Glomerular visceral epithelial cell (primary cell): ENCODE measurements around the gene HSPB6.

Experiments
- DNase-seq: peaks from one replicate; pipeline ENCODE4 v3.0.0-alpha.2; 2016; ENCODE audit errors: extremely low spot score

HSPB6 gene

DNA sequence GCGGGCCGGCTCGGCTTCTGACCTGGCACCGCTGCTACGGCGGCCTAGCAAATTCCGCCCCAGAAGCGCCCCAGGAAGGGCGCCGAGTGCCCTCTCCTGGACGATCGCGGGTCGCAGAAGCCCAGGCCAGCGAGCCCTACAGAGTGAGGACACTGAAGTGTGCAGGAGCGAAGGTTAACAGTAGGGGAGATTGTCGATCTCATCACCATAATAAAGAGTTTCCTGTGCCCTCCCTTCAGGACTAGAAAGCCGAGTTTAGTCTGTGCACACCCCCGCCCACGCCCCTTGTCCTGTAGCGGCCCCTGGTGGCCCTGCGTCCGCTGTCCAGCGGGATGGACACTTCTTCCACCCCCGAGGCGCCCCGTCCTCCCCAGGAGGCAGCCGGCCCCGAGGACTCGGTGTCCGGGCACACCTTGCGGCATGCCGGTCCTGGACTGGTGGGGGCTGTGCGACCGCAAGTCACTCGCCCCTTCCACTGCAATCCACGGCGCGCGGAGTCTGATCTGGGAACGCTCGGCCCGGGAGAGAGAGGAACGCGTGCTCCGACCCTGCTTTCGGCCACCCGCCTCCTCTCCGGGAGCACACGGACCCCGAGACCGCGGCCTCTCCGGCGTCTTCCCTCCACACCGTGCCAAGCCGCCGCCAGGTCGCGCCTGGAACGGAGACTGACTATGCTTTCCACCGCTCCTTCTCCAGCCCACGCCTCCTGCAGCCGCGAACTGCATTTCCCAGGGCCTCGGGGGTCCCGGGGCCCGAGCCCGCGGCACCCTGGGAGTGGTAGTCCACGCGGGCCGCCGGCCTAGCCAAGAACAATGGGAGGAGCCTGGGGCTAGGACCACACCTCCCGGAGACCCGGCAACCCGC is 39.8 kb downstream of the HSPB6 start:
- peak; percentile 86 for DNase-seq

DNA sequence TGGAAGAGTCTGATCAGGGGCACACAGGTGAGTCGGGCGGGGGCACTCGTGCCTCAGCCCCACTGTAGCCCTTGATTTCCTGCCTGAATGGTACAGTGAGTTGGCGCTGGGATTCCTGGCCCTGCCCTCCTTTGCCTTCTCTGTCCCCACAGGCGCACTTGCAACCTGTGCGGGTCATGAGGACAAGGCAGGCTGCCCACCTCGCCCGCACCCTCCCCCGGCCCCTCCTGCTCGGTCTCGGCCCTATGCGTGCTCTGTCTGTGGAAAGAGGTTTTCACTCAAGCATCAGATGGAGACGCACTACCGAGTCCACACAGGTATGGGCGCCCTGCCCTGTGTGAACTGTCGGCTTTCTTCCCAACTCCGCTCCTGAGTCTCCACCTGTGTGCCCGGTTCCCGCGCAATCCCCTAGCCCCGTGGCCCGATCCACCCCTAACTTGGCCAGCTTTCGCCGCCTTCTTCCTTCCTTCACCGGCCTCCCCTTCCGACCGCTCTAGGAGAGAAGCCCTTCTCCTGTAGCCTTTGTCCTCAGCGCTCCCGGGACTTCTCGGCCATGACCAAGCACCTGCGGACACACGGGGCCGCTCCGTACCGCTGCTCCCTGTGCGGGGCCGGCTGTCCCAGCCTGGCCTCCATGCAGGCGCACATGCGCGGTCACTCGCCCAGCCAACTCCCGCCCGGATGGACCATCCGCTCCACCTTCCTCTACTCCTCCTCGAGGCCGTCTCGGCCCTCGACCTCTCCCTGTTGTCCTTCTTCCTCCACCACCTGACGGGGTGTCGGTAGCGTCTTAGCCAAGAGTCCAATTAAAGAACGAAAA is 40.6 kb downstream of the HSPB6 start:
- DNase-seq: no peak

DNA sequence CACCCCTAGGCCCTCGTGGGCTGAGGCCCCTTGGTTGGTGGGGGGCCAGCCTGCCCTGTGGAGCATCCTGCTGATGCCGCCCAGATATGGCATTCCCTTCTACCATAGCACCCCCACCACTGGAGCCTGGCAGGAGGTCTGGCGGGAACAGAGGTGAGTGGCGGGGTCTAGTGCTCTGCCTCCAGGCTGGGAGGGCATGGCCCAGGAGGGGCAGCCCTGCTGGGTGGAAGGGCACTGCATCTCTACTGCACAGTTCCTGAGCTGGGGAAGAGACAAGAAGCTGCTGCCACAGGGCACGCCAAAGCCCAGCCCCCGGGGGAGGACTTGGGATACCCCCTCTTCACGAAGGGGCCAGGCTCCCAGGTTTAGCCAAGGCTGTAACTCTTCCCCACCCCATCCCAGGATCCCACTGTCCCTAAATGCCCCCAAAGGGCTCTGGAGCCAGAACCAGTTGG is 41.4 kb downstream of the HSPB6 start:
- DNase-seq: no peak

DNA sequence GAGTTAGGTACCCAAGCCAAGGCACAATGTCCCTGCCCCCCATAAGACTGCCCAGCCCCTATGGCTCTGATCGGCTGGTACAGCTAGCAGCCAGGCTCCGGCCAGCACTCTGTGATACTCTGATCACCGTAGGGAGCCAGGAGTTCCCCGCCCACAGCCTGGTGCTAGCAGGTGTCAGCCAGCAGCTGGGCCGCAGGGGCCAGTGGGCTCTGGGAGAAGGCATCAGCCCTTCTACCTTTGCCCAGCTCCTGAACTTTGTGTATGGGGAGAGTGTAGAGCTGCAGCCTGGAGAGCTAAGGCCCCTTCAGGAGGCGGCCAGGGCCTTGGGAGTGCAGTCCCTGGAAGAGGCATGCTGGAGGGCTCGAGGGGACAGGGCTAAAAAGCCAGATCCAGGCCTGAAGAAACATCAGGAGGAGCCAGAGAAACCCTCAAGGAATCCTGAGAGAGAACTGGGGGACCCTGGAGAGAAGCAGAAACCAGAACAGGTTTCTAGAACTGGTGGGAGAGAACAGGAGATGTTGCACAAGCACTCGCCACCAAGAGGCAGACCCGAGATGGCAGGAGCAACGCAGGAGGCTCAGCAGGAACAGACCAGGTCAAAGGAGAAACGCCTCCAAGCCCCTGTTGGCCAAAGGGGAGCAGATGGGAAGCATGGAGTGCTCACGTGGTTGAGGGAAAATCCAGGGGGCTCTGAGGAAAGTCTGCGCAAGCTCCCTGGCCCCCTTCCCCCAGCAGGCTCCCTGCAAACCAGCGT is 42.1 kb downstream of the HSPB6 start:
- no peak for DNase-seq

DNA sequence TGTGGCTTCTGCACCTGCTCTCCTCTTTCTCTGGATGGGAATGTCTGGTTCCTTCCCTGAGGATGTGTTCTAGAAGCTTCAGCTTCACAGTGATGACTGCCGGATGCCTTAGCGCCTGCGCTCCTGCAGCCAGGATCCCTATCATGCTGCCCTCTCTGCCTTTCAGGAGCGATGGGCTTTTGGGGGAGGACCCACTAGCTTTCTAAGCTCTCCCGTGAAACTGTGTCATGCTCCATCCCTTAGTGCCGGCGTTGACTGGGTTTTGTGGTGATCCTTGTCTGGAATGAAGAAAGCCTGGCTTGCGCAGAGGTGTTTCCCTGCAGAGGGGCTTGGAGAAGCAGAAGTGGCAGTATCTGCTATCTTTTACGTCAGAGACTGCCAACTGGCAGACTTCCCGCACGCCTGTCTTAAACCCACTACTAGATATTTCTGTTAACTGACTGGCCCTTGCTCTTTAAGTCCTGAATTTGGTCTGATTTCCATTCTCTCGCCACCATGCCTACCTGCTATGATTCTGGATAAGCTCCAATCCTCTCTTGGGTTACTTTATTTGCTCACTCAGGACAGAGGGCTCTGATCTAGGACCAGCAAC is 42.8 kb downstream of the HSPB6 start:
- no peak for DNase-seq

DNA sequence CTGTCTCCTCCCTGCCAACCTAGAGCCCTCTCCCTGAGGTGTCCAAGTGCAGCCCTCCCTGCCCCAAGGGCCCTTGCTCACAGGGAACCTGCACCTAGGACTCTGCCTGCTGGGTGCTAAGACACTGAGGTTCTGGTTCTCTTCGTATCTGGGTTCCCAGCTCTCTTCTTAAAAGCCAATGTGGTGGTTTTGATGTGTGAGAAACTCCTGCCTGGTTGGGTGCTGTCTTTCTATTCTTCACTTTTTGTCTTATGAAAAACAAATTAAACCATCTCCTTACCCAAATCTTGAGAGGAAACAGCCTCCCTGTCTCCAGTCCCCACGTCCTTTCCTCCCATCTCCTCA is 43.4 kb downstream of the HSPB6 start:
- no peak for DNase-seq

DNA sequence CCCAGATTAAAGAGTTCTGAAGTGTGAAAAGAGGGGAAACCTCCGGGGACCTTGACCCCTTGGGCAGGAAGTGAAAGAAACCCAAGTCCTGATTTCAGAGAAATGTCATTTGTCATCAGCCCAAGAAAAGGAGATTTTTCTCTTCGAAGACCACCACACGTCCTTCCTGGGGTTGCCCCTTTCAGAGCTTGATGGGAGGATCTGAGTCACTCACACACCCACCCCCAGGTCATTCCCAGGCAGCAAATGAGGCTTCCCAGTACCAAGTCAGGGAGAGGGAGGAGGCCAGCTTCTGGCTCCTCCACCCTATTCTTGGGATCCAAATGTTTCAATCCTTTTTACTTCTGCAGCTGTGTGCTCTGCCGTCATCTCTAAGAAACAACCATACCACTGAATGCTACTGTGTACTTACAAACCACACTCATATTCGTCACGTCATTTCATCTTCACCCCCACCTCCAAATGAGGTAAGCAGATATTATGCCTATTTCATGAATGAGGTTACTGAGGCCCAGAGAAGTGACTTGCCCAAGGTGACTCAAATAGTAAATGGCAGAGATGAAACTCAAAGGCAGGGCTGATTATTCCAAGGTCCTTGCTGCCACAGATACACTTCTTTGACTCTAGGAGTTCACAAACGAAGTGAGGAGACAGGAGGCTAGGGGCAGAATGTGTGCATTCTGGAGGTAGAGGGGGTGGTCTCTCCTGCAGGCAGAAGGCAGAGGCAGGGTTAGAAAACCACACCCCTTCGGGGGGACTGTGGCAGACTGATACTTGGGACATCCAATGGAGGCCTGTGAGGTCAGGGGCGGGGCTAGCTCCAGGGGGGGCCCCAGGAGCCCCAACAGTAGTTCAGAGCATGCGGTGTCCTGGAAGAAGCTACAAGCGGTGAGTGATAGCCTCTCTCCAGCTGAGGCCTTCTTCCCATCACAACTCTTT is 44.0 kb downstream of the HSPB6 start:
- no peak for DNase-seq

DNA sequence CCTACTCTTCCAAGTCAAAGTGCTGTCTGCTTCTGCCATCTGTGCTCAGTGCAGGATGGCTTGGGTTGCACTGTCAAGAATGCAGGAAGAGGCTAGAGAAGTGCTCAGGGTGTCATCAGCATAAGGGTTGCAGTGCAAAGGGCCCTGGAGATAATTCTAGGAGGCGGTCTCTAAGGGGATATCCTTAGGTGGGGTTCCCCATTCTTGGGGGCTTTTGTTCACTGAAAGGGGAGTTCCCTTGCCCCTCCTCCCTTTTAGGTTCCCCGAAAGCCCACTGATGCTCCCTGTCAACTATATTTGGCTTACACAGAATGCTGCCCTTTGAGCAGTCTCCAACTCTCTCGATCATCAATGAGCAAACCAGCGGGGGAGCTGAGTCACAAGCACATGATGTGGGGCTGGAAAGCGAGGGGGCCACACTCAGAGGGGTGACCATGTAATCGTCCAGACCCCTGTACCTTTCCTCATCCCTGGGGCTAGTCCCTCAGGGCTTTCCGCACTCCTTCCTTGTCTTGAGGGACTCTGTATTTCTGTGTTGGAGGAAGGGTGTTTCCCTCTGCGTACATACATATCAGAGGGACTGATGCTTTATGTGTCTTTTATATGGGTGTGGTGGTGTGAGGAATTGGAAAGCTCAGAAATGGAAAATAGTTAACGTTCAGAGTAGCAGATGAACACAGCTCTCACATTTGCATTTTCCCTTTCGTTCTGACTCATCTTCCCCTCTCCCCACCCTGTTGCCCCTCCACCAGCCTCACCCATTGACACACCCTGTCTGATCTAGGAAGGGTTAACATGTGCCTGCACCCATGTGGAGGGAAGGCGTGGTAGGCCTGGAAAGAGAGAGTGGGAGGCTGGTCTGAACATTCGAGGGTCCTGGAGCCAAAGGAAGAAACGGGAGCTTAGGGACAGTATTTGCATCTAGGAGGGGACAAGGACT is 45.8 kb downstream of the HSPB6 start:
- no peak for DNase-seq

DNA sequence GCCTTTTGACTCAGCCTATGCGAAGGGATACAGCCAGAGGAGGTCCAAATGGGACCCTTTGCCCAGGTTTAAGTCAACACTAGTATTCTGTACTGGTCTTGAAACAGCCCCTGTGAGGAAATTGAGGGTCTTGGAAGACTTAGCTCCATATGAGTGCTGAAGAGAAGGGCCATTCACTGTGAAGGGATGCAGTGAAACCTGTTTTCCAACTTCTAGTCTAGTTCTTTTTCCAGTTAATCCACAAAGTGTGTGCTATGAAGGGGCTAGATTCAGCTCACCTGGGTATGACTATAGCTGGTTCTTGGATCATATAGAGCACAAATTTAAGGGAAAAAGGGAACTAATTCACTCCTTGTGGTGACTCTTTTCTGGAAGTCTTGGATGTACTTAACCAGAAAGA is 48.4 kb downstream of the HSPB6 start:
- no peak for DNase-seq
